H4 (cell line): ENCODE results near the gene NDUFV3. TPM values are rescaled to one million over a fixed set of nuclear protein-coding genes. Genes with fewer than 3 reads are reported as not detected.
A peak's percentile ranks its signal among the peaks of the same experiment; 100 is the strongest.
"Not testable (repeated sequence)": the region's sequence is repeated elsewhere in the genome, so short reads cannot be mapped to it uniquely, and the experiment has no call there.

Source experiments
- DNase-seq: peaks from one replicate; pipeline ENCODE4 v3.0.0-alpha.2; 2015; ENCODE audit warnings: low spot score
- total RNA-seq: library from RNA; depleted of rRNA; stranded (reverse); fragments of >200 nt; shearing (Covaris generic); gene quantifications from 2 replicates; pipeline ENCODE4 v1.2.3, GENCODE V29; 2014; rRNA removed

NDUFV3 gene
- 40.9 and 44.0 TPM in 2 replicates for total RNA-seq

GRCh38 chr21:42892931-42893755, at the start of gene NDUFV3:
Gene NDUFV3, plus strand, starts transcription at chr21:42893309. Its CDS starts 25 bp downstream, at chr21:42893334.
- peak; percentile 99 for DNase-seq

GRCh38 chr21:42844411-42845113, 48.5 kb upstream of the NDUFV3 start:
- DNase-seq: no peak

DNA sequence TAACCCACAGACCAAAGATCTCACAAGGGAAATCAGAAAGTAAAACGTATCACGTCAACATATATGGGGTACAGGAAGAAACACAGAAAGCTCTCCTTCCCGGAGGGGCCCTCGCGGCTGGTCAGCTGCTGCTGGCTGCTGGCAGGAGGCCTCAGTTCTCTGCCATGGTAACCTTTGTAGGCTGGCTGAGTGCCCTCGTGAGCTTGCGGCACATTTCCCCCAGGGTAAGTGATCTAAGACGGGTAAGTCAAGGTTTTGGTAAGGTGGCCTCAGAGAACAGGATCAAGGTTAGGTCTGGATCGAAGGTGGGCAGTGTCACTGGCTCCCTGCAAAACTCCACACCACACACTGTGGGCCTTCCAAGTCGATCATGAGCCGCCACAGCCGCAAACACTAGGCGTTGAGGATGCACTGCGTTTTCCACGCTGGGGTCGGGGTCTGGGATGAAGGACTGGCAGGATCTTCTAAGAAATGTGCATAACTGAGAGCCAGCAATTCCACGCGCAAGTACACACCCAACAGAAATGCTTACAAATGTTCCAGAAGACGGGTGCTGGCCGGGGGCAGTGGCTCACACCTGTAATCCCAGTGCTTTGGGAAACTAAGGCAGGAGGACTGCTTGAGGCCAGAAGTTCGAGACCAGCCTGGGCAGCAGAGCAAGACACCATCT, 47.7 kb upstream of the NDUFV3 start:
- DNase-seq: no peak

DNA sequence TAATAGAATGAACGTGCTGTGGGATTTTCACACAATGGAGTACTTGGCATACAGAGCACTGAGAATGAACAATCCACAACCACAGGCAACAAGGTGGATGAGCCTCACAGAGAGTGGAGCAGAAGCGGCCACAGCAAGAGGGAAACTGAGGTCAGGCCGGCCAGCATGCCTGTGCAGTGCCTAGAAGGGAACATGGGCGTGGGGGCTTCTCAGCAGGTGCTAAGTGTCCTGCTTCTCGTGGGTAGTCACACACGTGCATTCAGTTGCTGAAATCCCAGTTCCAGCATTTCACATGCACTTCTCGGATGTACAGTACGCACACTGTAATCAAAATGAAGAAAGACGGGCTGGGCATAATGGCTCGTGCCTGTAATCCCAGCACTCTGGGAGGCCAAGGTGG, 46.9 kb upstream of the NDUFV3 start:
- DNase-seq: no peak

DNA sequence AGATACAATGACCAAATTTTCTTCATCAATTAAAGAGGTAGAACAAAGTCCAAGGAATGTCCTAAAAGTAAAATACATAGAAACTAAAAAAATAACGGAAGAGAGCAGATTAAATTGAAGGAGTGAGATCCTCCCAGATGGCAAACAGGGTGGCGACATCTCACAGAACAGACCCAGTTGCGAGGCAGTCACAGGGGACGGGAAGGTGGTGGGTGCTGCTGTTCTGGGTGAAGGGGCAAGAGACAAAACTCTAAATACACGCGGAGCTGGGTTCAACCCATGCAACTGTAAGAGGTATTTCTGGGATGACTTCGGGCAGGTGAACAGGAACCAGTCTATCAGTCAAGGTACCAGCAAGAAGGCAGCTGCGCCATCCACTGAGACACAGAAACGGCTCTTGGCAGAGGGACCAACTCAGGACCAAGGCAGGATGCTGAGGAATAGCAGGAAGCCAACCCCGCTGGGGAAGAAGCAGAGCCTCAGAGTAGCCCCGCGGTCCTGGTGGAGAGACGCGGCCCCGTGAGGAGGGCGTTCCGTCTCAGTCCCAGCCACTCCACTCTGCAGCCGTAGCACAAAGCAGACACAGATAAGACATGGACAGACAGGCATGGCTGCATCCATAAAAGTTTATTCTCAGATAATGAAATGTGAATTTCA, 45.9 kb upstream of the NDUFV3 start:
- DNase-seq: no peak

GRCh38 chr21:42847726-42848125, 45.4 kb upstream of the NDUFV3 start:
- no peak for DNase-seq

- DNase-seq: not testable (repeated sequence)
Measured at GRCh38 chr21:42848144-42848931, 44.8 kb upstream of the NDUFV3 start.

DNA sequence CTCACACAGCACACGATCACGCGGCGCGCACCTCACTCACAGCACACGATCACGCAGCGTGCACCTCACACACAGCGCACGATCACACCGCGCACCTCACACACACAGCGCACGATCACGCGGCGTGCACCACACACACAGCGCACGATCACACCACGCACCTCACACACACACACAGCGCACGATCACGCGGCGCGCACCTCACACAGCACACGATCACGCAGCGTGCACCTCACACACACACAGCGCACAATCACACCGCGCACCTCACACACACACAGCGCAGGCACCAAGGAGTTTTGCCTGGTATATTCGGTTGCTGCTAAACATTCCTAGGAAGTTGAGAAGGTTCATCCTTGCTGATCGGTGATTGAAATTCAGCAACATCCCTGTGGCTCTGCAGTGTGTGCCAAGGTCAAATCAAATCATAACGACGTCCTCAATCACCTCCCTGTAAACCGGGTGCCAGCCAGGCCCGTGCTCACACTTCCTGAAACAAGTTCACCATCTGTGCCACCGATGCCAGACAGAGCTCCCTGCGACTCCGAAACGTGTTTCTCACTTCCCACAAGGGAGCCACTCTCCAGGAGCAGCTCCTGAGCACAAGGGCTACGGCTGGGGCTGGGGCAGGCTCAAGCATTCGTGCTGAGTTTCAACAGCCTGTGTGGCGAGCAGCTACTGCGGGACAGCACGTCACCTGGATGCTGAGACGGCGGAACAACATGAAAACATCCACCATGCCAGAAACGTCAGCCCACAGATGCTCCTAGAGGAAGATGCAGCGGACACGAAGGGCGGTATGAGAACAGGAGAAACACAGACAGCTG, 44.0 kb upstream of the NDUFV3 start:
- no peak for DNase-seq

- DNase-seq: no peak
Measured at GRCh38 chr21:42849759-42850412, 43.2 kb upstream of the NDUFV3 start.

DNA sequence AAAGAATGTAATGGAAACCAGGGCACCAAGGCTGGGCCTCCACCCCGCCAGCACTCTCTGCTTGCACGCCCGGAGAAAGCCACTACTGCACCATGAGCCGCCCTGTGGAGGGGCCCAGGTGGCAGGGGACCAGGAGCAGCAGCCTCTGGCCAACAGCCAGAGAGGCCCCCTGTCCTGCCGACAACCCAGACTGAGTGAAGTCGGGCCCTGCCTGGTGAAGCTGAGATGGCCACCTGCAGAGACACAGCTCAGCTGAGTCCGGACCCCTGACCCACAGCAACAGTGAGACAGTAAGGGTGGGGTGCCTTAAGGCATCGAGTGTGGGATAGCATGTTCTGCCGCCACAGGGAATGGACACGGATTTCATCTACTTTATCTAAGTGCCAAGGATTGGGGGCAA, 42.6 kb upstream of the NDUFV3 start:
- DNase-seq: no peak

GRCh38 chr21:42850866-42851391, 42.2 kb upstream of the NDUFV3 start:
- no peak for DNase-seq

DNA sequence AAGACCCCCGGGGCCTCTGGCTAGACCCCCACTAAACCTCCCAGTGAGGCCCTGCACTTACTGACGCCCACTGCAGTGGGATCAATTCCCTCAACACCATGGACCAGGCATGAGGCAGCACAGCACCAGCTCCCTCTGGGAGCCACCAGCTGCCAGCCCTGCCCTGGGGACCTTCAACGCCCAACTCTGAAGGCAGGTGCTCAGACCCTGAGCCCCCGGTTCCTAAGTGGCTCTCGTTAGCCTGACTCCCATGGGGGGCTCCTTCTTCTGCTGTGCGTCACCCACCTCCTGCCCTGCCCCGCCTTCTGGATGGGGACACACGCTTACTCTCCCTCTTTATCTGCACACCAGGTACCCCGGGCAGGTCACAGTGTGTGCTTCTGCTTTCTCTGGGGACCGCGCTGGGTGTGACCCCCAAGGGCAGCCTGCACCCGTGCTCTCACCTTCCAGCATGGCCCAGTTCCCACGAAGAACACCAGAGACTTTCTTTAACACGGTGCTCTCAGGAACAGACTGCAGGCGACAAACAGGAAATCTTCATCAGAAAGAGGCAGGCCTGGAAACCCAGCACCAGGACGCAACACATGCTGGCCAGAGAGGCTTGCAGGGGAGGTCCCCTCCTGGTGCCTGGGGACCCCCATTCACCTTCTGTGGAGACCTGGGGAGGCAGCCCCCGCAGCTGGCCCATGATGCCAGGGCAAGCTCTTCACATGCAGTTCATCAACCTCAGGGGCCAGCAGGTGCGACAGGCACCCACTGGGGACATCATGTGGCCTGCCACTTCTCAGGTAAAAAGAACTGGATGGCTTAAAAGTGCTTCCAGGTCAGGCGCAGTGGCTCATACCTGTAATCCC, 41.1 kb upstream of the NDUFV3 start:
- DNase-seq: no peak

DNA sequence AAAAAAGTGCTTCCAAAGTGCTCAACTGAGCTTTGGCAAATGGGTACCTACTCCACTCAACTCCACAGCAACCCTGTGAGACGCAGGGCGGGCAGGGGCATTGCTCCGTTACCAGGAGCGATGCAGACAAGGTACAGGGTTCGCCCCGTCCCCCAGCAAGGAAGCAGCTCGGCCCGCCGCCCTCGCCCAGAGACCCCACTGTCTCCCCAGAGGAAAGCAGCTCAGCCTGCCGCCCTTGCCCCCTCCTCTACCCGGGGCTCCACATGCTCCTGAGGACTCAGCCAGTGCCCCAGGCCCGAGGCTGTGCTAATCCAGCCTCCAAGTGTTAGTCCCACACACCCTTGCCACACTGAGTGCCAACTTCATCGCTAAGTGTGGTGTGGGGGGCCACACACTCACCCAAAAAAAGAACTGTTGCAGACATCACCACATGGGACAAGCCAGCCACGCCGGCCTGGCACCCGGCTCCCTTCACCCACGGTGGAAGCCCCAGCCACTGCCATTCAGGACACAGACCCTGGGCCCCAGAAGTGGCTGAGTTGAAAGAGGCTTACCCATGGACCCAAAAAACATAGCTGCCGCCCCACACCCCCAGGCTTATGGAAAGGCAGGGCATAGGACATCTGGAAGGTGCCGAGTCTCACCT, 40.1 kb upstream of the NDUFV3 start:
- DNase-seq: no peak

DNA sequence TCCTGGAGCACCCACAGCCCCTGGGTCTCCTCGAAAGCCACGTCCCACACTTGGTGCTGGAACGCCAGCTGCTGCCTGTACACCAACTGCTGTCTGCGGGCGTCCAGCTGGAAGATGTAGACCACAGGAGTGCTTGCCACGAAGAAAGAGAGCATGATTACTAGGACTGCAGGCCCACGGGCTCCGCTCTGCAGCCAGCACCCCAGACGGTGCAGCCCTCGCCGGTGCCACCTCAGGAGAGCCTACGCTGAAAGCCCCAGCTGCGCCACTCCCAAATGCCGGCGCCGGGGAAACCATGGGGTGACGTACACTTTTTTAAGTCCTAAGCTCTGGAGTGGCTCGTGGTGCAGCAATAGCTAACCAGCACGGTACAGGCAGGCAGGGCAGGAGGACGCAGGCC, 39.5 kb upstream of the NDUFV3 start:
- DNase-seq: no peak

- no peak for DNase-seq
Measured at GRCh38 chr21:42854246-42855010, 38.7 kb upstream of the NDUFV3 start.

DNA sequence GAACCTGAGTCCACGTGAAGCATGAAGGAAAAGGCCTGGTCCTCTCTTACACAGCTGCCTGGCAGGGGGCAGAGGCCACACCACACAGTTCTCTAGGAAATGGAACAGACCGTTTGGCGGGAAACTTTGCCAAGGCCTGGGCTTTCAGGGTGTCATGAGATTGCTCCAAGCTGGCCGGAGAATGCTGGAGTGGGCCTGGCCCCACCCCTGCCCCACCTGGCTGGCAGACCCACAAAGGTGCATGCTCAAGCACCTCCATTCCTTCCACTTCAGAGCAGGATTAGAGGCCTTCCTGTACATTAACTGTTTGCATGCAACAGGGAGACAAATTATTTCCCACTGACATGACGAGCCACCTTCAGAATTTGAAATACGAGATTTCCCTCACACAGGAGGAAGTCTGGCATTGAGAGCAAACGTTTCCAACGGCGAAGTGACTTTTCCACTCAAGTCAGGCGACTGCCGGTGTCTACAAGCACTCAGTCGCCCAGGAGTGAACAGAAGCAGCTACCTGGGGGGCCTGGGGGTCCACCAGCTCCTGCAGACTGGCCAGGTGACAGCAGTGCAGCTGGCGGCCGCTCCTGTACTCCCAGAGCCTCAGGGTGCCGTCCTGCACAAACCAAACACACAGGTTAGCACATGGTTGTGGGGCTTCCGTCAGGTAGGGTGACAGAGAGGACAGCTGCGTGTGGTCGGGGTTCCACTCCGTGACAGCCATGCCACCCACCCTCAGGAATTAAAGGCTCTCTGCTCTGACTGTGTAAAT, 37.8 kb upstream of the NDUFV3 start:
- DNase-seq: no peak

DNA sequence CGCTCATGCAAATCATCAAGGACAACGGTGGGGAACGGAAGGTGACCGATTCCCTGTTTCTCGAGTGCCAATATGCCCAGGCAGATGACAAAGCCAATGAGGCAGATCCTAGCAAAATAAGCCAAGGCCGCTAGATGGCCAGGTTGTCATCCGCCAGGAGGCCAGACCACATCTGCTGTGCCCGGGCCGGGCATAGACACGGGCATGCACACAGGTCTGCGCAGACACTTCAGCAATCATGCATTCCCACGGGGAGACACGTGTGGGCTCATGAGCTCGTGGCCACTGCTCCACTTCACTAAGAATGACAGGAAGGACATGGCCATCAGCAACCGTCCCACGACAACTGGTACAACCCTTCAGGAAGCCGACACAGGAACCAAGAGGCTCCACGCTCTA, 37.2 kb upstream of the NDUFV3 start:
- no peak for DNase-seq
